HG03103 (cell line): ENCODE results near the gene SNAP91.
"Not testable (repeated sequence)": the region's sequence is repeated elsewhere in the genome, so short reads cannot be mapped to it uniquely, and the experiment has no call there.

Experiments
- ATAC-seq: cut with Tn5 transposase; IDR thresholded peaks from one replicate; pipeline ENCODE4 v1.9.1; 2021; ENCODE audit warnings: low read depth; ENCODE audit not compliant: unreplicated experiment

Gene SNAP91

DNA sequence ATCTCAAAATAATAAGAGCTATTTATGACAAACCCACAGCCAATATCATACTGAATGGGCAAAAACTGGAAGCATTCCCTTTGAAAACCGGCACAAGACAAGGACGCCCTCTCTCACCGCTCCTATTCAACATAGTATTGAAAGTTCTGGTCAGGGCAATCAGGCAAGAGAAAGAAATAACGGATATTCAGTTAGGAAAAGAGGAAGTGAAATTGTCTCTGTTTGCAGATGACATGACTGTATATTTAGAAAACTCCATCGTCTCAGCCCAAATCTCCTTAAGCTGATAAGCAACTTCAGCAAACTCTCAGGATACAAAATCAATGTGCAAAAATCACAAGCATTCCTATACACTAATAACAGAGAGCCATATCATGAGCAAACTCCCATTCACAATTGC lies 158.4 kb downstream of the SNAP91 start:
- ATAC-seq: not testable (repeated sequence)

DNA sequence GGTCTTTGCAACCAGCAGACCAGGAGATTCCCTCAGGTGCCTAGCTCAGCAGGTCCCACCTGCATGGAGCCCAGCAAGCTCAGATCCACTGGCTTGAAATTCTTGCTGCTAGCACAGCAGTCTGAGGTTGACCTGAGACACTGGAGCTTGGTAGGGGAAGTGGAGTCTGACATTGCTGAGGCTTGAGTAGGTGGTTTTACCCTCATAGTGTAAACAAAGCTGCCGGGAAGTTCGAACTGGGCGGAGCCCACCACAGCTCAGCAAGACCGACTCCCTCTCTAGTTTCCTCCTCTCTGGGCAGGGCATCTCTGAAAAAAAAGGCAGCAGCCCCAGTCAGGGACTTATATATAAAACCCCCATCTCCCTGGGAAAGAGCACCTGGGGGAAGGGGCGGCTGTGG lies 162.3 kb downstream of the SNAP91 start:
- no peak for ATAC-seq

GRCh38 chr6:83539678-83540077 lies 169.2 kb downstream of the SNAP91 start:
- no peak for ATAC-seq

DNA sequence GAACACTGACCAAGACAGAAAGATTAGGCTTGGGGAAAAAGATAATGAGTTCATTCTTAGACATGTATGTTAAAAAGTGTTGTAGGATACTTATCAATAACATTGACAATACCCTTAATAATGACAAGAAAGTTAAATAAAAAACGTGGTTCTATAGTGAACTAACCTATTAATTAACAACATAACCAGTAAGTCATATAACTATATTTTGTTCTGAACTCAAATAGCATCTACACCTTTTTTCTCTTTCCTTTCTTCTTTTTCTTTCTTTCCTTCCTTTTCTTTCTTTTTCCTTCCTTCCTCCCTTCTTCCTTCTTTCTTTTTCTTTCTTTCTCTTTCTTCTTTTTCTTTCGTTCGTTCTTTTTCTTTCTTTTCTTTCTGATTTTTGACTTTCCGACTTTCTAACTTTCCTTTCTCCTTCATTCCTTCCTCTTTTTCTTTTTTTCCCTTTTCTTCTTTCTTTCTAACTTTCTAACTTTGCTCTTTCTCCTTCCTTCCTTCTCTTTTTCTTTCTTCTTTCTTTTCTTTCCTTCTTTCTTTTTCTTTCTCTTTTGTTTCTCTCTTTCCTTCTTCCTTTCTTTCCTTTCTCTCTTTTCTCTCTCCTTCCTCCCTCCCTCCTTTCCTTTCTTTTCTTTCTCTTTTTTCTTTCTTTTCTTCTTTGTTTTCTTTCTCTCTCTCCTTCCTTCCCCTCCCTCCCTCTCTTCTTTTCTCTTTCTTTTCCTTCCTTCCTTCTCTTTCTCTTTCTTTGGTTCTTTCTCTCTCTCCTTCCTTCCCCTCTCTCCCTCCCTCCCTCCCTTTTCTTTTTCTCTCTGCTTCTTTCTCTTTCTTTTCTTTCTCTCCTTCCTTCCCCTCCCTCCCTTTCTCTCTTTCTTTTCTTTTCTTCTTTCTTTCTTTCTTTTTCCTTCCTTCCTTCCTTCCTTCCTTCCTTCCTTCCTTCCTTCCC lies 172.0 kb downstream of the SNAP91 start:
- no peak for ATAC-seq

DNA sequence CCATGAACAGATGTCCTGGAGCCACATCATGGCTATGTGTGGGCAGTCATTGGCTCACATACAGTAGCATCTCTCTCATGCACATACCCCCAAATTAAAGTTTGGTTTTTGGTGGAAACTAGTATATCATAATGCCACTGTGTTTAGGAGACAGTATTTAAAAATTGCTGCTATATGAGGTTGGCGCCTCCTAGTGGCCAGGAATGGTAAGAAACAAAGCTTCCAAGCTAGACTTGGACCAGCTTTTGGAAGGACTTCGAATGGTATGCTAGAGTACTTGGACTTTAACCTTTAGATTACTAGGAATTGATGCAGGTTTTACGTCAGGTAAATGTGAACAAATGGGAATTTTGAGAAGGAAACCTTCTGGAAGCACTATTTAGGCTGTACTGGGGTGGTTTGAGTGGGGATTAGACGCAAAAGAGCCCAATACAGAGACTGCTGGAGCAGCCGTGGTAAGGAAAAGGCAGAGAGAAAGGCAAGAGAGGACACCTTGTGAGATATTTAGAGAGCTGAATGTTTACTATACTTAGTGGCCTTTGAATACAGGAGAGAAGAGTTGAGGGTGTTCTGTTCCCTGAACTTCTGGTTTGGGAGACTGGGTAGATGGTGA lies 172.8 kb downstream of the SNAP91 start:
- peak; percentile 86 for ATAC-seq

- ATAC-seq: no peak
These were observed 190.0 kb downstream of the SNAP91 start for GRCh38 chr6:83518816-83519480.

GRCh38 chr6:83517500-83517899 lies 191.4 kb downstream of the SNAP91 start:
- ATAC-seq: no peak

GRCh38 chr6:83514866-83515466 lies 193.9 kb downstream of the SNAP91 start:
- ATAC-seq: peak; percentile 53

DNA sequence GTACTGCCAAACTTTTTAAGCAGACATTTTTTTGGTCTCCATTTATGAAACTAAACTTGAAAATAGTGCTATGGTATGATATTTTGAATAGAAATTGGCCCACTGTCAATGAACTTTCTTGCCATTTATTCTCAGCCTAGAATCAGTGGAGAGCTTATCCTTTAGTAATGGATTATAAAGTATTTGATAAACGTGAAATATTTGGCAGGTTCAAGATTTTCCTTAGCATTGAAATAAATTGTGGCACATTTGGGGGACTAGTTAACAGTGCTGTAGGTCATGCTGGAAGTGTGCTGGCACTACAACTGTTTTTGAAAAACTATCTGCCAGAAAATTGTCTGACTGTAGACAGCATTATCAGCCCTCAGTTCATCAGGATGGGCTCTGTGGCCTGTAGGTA lies 194.4 kb downstream of the SNAP91 start:
- ATAC-seq: no peak

GRCh38 chr6:83511901-83512681 lies 196.8 kb downstream of the SNAP91 start, which contains the start of gene PRSS35:
PRSS35 (plus strand) TSS chr6:83512534; CDS start chr6:83523442, 10,908 bp downstream.
- no peak for ATAC-seq

GRCh38 chr6:83511266-83511665 lies 197.6 kb downstream of the SNAP91 start:
- ATAC-seq: no peak

DNA sequence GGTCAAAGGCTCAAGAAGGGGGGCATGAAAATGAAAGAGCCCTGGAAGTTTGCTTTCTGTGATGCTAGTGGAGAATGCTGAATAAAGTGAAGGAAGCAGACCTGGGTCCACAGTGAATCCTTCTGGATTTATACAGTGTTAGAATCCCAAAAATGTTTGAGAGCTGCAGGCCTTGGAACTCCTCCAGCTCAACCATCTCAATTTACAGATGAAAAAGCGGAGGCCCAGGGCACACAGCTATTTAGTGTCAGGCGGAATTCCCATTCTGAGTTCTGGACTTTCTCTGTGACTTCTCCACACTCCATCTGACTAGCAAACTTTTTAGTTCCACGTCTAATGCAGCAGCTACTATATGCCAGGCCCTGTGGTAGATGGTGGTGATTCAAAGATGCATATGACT lies 198.1 kb downstream of the SNAP91 start:
- ATAC-seq: no peak

- ATAC-seq: no peak
These were observed 199.5 kb downstream of the SNAP91 start for GRCh38 chr6:83509441-83509840.

- ATAC-seq: no peak
These were observed 203.5 kb downstream of the SNAP91 start for GRCh38 chr6:83505356-83505755.
